SU-DHL-6 (cell line): Measurements from ENCODE around the gene VWF.
A peak's percentile ranks its signal among the peaks of the same experiment; 100 is the strongest.

Experiments
- H2AFZ ChIP-seq: fragments of 200-600 bp; sonication (generic); 2 replicates; pipeline ENCODE4 v1.6.1; 2014; ENCODE audit warnings: low read depth, mild to moderate bottlenecking, moderate library complexity, mixed read lengths, antibody characterized with exemption, low read length; ENCODE audit not compliant: severe bottlenecking
- H3F3A ChIP-seq: fragments of 200-600 bp; shearing (Covaris generic); 2 replicates; pipeline ENCODE4 v1.6.0; 2016; ENCODE audit warnings: antibody characterized with exemption, mild to moderate bottlenecking; ENCODE audit not compliant: insufficient read depth
- H3K27ac ChIP-seq: fragments of 200-600 bp; sonication (generic); 2 replicates; pipeline ENCODE4 v1.5.1; 2016; ENCODE audit warnings: low read depth, mild to moderate bottlenecking, low read length, moderate library complexity, mixed read lengths
- H3K27me3 ChIP-seq: fragments of 200-600 bp; sonication (generic), shearing (Covaris generic); 2 replicates; pipeline ENCODE4 v1.6.0; 2014; ENCODE audit warnings: mild to moderate bottlenecking, low read length
- H3K36me3 ChIP-seq: fragments of 200-600 bp; sonication (generic); 2 replicates; pipeline ENCODE4 v1.6.1; 2014; ENCODE audit warnings: mild to moderate bottlenecking, low read length, mixed read lengths
- H3K4me2 ChIP-seq: fragments of 300-600, 200-600 bp; shearing (Covaris generic), sonication (generic); 2 replicates; pipeline ENCODE4 v1.6.0; 2014; ENCODE audit warnings: low read length, low read depth, mild to moderate bottlenecking; ENCODE audit not compliant: poor library complexity, severe bottlenecking
- H3K4me3 ChIP-seq: fragments of 200-600 bp; sonication (generic); 2 replicates; pipeline ENCODE4 v1.5.1; 2014; ENCODE audit warnings: antibody characterized with exemption, low read length, mild to moderate bottlenecking, mixed read lengths; ENCODE audit not compliant: insufficient read depth, poor library complexity, severe bottlenecking
- H3K79me2 ChIP-seq: fragments of 200-600 bp; sonication (generic); 2 replicates; pipeline ENCODE4 v1.6.1; 2014; ENCODE audit warnings: mild to moderate bottlenecking, low read length, moderate library complexity; ENCODE audit not compliant: insufficient read depth
- H3K9ac ChIP-seq: fragments of 200-600 bp; sonication (generic); 2 replicates; pipeline ENCODE4 v1.7.0; 2014; ENCODE audit warnings: mild to moderate bottlenecking, low read length
- H3K9me2 ChIP-seq: fragments of 200-600 bp; sonication (generic); replicated peaks from 2 replicates; pipeline ENCODE4 v1.6.1; 2014; ENCODE audit warnings: low read length; ENCODE audit not compliant: insufficient read depth
- H3K9me3 ChIP-seq: fragments of 200-600 bp; sonication (generic); 2 replicates; pipeline ENCODE4 v1.6.1; 2014; ENCODE audit warnings: low read length, mixed read lengths; ENCODE audit not compliant: insufficient read depth
- H4K20me1 ChIP-seq: fragments of 200-600 bp; sonication (generic); 2 replicates; pipeline ENCODE4 v1.6.1; 2014; ENCODE audit warnings: low read depth, mild to moderate bottlenecking, antibody characterized with exemption, low read length, moderate library complexity, mixed read lengths
- CTCF ChIP-seq: fragments of 200-600 bp; sonication (generic); IDR thresholded peaks from one replicate; pipeline ENCODE4 v1.5.1; 2017; ENCODE audit warnings: antibody characterized with exemption, mild to moderate bottlenecking, low read length, moderate library complexity; ENCODE audit not compliant: insufficient read depth, poor library complexity, severe bottlenecking
- EZH2phosphoT487 ChIP-seq: fragments of 200-600 bp; sonication (generic), shearing (Covaris generic); conservative IDR thresholded peaks from 2 replicates; pipeline ENCODE4 v1.6.1; 2018; ENCODE audit warnings: mild to moderate bottlenecking, antibody characterized with exemption, low read length, moderate library complexity, mixed read lengths

VWF gene

GRCh38 chr12:6062395-6062756, 62.1 kb downstream of the VWF start:
- Histone ChIP-seq H3K27me3 (no peaks in the 10 kb centered on the region), H3F3A (no peaks in the 10 kb centered on the region), H3K36me3 (no peaks in the 10 kb centered on the region), H3K4me2 (no peak overlapping the region), H3K9me2 (no peaks in the 10 kb centered on the region), H3K9ac (no peak overlapping the region), H3K27ac (no peak overlapping the region), H3K79me2 (no peaks in the 10 kb centered on the region), H4K20me1 (no peaks in the 10 kb centered on the region), H3K9me3 (no peaks in the 10 kb centered on the region), H3K4me3 (no peak overlapping the region), H2AFZ (no peak overlapping the region)
- no peak for TF ChIP-seq CTCF
- no peak for TF ChIP-seq EZH2phosphoT487

GRCh38 chr12:6061660-6062059, 62.8 kb downstream of the VWF start:
- Histone ChIP-seq H3K9me2 (no peaks in the 10 kb centered on the region), H3K4me3 (no peak overlapping the region), H3F3A (no peaks in the 10 kb centered on the region), H2AFZ (no peak overlapping the region), H3K36me3 (no peaks in the 10 kb centered on the region), H3K27ac (no peak overlapping the region), H3K9ac (no peak overlapping the region), H3K79me2 (no peaks in the 10 kb centered on the region), H3K4me2 (no peak overlapping the region), H3K27me3 (no peaks in the 10 kb centered on the region), H4K20me1 (no peaks in the 10 kb centered on the region), H3K9me3 (no peaks in the 10 kb centered on the region)
- TF ChIP-seq CTCF, result no peak
- no peak for TF ChIP-seq EZH2phosphoT487

- H3F3A ChIP-seq, result no peaks in the 10 kb centered on the region
- H2AFZ ChIP-seq, result no peak overlapping the region
- H3K79me2 ChIP-seq, result no peaks in the 10 kb centered on the region
- no peaks in the 10 kb centered on the region for H3K9me2 ChIP-seq
- H3K4me3 ChIP-seq, result no peak overlapping the region
- no peaks in the 10 kb centered on the region for H3K36me3 ChIP-seq
- no peak overlapping the region for H3K27ac ChIP-seq
- no peaks in the 10 kb centered on the region for H3K9me3 ChIP-seq
- no peaks in the 10 kb centered on the region for H4K20me1 ChIP-seq
- no peak overlapping the region for H3K4me2 ChIP-seq
- TF ChIP-seq CTCF (no peak), EZH2phosphoT487 (0 out of 2 replicates have a peak, but pooled peaks have one; percentile 71)
- H3K27me3 ChIP-seq, result no peaks in the 10 kb centered on the region
- no peak overlapping the region for H3K9ac ChIP-seq
Observed at GRCh38 chr12:6059860-6060565, 64.5 kb downstream of the VWF start.
